ENCODE measurements around the gene NDNF.

DNA sequence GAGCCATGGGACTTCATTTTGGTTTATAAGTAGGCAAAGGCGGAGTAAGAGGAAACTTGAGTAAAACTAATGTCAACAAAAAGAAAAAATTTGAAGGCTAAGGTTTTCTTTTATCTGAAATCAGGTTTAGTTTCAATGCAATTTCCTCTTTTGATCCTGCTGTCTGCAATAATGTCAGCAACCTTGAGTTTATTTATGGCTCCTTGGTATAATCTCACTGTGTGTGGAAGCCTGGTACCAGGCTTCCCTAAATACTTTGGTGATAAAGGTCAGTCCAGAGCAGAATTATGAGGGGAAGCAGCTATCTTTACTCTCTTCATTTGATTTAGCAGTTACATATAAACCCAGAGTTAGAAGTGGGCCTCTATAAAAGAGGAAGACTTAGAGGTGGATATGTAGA lies 57.8 kb downstream of the NDNF start:
- TF ChIP-seq, protein P1, sequence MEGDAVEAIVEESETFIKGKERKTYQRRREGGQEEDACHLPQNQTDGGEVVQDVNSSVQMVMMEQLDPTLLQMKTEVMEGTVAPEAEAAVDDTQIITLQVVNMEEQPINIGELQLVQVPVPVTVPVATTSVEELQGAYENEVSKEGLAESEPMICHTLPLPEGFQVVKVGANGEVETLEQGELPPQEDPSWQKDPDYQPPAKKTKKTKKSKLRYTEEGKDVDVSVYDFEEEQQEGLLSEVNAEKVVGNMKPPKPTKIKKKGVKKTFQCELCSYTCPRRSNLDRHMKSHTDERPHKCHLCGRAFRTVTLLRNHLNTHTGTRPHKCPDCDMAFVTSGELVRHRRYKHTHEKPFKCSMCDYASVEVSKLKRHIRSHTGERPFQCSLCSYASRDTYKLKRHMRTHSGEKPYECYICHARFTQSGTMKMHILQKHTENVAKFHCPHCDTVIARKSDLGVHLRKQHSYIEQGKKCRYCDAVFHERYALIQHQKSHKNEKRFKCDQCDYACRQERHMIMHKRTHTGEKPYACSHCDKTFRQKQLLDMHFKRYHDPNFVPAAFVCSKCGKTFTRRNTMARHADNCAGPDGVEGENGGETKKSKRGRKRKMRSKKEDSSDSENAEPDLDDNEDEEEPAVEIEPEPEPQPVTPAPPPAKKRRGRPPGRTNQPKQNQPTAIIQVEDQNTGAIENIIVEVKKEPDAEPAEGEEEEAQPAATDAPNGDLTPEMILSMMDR (IDR thresholded peaks at IDR 0.05; ENCODE audit: poor library complexity), result no peak
- no peak for TF ChIP-seq EZH2phosphoT487 (IDR thresholded peaks at IDR 0.05; ENCODE audit: low read depth, severe bottlenecking, unreplicated experiment)
